Sciatic nerve (tissue), 2 donors: Measurements from ENCODE around the gene CKLF. TPM values are rescaled to one million over a fixed set of nuclear protein-coding genes. Genes with fewer than 3 reads are reported as not detected.
"Not testable (repeated sequence)": the region's sequence is repeated elsewhere in the genome, so short reads cannot be mapped to it uniquely, and the experiment has no call there.

Source experiments
- ATAC-seq: fragments of 200-7000 bp; cut with Tn5 transposase; one replicate; pipeline ENCODE4 v1.9.1; 2020; ENCODE audit warnings: mild to moderate bottlenecking, moderate library complexity
- DNase-seq: peaks from one replicate; pipeline ENCODE4 v3.0.0-alpha.2; 2020; ENCODE audit warnings: low spot score
- intact Hi-C: fragments of 100-400 bp; cut with DNase I; formaldehyde crosslinking; loops from one replicate; pipeline ENCODE4 v1.14.2; 2022
- total RNA-seq: library from RNA; stranded (reverse); fragmentation: NEBNext Ultra II Directional; extraction: Animal tissue kit (Norgen Biotek cat#: 25700); gene quantifications from one replicate; pipeline ENCODE4 v1.2.1, GENCODE V29; 2021
- donor health status: DM: no; HTN: no; CAD: no.
- donor health status: DM: no; HTN: no; CAD: no.

CKLF gene
- total RNA-seq, 1 donor from 2014 or later = 36.9 TPM

DNA sequence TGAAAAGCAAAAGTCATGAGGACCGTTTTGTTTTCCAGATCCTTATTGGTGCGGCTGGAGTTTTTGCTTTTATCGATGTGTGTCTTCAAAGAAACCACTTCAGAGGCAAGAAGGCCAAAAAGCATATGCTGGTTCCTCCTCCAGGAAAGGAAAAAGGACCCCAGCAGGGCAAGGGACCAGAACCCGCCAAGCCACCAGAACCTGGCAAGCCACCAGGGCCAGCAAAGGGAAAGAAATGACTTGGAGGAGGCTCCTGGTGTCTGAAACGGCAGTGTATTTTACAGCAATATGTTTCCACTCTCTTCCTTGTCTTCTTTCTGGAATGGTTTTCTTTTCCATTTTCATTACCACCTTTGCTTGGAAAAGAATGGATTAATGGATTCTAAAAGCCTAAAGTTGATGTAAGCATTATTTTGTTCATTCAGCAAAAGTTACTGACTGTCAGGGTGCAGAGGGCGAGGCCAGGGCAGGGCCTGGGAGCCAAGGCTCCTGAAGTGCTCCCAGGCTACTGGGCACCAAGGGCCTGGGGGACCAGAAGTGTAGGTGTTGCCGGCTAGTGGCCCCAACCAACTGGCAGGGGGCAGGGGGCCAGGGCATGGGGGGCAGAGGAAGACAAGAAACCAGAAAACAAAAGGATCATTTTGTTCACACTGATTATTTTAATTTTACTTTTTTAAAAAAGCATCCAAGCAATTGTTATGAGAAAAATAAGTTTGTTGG, 35.7 kb downstream of the CKLF start:
- DNase-seq (no peak), ATAC-seq (no peak)
- intact Hi-C loops = no loop called here

DNA sequence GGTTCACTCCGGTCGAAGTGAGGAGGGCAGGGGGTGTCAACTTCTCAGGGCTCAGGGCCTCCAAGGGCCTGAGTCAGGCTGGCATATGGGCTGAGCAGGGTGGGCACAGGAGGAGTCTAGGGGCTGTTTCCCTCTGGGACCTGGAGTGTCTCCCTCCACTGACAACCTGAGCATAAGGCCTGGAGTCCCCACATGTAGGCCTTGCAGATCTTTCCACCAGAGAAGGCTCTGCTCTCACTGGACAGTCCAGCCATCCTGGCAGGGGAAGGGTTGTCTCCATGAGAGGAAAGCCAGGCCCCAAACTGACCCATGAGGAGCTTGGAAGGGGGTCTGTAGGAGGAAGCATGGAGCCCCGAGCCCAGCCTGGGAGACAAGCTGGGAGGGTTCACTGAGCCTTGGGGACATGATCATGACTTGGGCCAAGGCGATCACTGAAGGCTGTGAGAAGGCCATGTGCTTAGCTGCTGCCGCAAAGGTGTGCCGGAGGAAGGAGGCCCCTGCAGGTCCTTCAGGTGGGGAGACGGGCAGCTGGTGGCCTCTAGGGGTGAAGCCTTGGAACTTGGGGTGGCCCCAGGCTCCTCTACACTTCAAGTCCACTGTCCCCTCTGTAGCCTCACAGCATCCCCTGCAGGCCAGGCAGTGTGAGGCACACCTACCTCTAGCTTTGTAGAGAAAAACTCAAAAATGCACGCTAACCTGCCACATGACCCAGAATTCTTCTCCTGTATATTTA, 36.8 kb downstream of the CKLF start:
- intact Hi-C loops = no loop called here
- peak; percentile 87 for ATAC-seq
- no peak for DNase-seq

DNA sequence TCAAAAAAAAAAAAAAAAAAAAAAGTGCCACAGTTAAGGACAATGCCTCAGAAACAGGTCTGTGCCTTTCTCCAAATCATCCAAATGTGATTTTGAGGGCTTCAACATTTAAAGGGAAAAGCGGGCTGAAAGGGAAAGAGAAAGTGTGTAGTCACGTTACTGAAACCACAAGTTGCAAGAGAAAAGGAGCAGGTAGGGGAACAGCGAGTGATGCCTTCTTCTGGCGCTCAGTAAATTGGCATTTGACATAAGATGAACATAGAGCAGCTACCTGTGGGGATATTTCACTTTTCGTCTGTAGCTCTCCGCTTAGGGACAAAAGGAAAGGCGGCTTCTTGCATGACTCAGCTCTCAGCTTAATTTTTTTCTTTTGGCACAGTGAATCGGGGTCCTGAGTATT, 37.9 kb downstream of the CKLF start:
- intact Hi-C loops = no loop called here
- no peak for DNase-seq
- peak; percentile 17 for ATAC-seq

DNA sequence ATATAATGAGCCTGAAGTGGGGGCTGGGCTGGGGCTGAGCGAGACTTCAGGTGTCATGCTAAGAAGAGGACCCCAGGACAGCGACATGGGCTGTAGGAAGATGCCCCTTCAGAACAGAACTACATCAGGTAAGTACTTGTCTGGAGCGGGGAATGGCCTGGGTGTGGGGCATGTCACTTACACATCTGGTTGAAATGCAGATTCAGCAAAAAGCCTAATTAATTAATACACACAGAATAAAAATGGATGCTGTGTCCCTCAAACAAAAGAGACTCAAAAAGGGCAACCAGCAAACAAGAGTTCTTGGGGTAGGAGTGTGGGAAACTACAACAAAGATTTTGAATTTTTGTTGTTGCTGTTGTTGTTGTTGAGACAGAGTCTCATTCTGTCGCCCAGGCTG, 38.6 kb downstream of the CKLF start:
- ATAC-seq (no peak), DNase-seq (no peak)
- intact Hi-C loops = no loop called here

DNA sequence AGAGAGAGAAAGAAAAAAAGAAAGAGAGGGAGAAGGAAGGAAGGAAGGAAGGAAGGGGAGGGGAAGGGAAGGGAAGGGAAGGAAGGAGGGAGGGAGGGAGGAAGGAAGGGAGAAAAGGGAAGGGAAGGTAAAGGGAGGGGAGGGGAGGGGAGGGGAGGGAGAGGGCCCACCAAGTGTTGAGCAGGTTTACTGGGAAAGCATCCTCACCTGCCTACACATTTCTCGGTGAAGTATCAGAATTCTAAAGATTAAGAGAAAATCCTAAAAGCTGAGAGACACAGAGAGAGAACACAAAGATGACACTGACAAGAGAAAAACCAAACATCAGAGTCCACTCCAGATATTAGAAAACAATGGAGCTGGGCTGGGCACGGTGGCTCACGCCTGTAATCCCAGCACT, 39.9 kb downstream of the CKLF start:
- no peak for ATAC-seq
- DNase-seq = no peak
- intact Hi-C loops = no loop called here

GRCh38 chr16:66592814-66593213, 40.4 kb downstream of the CKLF start:
- DNase-seq = no peak
- intact Hi-C loops = no loop called here
- no peak for ATAC-seq

DNA sequence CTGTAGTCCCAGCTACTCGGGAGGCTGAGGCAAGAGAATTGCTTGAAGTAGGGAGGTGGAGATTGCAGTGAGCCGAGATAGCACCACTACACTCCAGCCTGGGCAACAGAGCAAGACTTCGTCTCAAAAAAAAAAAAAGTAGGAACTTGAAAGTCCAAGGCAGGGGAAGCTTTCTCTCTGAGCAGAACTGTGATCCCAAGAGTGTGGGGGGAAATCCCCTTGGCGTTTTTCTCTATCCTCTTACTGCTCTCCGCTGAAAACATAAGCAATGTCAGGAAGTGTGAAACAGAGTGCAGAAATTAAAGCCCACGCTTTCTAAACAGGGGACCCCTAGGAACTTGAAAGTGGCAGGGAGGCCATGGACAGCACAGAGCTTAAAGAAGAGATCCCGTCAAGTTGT, 42.4 kb downstream of the CKLF start:
- intact Hi-C loops = no loop called here
- DNase-seq (no peak), ATAC-seq (no peak)

DNA sequence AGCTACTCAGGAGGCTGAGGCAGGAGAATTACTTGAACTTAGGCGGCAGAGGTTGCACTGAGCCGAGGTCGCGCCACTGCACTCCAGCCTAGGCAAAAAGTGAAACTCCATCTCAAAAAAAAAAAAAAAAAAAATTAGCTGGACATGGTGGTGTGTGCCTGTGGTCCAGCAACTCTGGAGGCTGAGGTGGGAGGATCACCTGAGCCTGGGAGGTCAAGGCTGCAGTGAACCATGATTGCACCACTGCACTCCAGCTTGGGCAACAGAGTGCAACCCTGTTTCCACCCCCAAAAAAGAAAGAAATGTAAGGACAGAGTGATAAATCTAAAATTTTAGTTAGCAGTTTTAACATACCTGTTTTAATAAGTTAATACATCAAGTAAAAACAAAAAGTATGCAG, 44.2 kb downstream of the CKLF start:
- DNase-seq, ATAC-seq, intact Hi-C loops: not testable (repeated sequence)

DNA sequence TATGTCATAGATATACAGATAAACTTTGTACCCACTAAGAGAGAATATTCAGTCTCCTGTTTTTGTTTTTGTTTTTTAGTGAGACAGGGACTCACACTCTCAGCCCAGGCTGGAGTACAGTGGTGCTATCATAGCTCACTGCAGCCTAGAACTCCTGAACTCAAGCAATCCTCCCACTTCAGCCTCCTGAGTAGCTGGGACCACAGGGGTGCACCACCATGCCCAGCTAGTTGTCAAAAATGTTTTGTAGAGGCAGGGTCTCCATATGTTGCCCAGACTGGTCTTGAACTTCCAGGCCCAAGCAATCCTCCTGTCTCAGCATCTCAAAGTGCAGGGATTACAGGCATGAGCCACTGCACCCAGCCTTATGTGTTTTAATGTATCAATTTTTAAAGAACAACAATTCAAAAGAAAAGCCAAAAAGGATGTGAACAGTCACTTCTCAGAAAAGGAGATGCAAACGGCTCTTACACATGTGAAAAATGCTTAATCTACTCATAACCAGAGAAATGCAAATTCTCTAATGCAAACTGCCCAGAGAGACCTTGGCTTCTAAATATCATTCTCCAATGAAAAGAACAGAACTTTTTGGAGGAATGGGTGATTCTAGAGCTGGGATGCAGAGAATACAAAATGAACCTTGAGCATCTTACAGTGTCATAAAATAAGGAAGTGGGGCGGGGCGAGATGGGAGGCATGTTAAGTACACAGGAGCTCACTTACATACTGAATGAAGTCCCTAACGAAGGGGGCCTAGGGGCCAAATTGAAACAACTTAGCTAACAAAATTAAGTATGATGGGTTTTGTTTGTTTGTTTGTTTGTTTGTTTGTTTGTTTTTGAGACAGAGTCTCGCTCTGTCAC, 44.8 kb downstream of the CKLF start:
- ATAC-seq (no peak), DNase-seq (no peak)
- intact Hi-C loops = no loop called here

DNA sequence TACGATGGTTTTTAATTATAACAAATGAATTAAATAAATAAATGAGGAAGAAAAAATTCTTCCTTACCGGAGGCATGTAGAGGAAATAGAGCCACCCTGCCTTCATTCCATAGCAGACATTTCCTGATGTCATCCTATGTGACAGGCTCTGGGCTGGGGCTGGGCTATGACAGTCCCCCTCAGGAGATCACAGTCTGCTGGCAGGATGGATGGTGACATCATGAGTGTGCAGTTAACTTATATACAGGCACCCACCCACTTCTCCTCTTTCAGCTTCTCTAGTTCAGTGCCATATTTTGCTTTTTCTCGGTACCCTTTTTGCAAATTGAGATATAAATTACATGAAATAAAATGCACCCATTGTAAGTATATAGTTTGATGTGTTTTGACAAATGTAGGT, 45.7 kb downstream of the CKLF start:
- no peak for ATAC-seq
- DNase-seq = no peak

DNA sequence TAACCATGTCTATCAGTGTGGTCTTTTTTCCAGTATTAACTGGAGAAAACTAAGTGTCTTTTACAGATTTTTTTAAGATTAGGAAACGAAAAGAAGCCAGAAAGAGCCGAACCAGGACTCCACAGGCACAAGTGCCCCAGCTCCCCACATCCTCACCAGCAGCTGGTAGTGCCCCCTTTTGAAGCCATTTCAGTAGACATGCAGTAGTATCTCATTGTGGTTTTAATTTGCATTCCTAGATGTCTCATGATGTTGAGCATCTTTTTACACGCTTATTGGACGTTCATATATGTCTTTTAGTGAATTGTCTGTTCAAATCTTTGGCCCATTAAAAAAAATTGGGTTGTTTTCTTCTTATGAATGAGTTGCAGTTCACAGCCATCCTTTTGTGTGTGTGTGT, 47.4 kb downstream of the CKLF start:
- ATAC-seq = no peak
- DNase-seq = no peak
- intact Hi-C loops = loop anchor here (5.0 kb wide), 1 partner anchor 192 kb away; no protein-coding TSS in a partner anchor

More for the DNA sequence above, 45.7 kb downstream of the CKLF start:
- intact Hi-C loops = no loop called here

- DNase-seq = no peak
- intact Hi-C loops = loop anchor here (5.0 kb wide), 1 partner anchor 193 kb away; no protein-coding TSS in a partner anchor
- ATAC-seq = no peak
Measured at GRCh38 chr16:66600477-66600876, 48.1 kb downstream of the CKLF start.

GRCh38 chr16:66601471-66601870, 49.1 kb downstream of the CKLF start:
- DNase-seq = no peak
- intact Hi-C loops = loop anchor here (5.0 kb wide), 1 partner anchor 194 kb away; no protein-coding TSS in a partner anchor

GRCh38 chr16:66603537-66604375, 51.4 kb downstream of the CKLF start:
- intact Hi-C loops = loop anchor here (5.0 kb wide), 1 partner anchor 196 kb away; no protein-coding TSS in a partner anchor
- DNase-seq (peak; percentile 79), ATAC-seq (peak; percentile 67)

More at GRCh38 chr16:66601471-66601870, 49.1 kb downstream of the CKLF start:
- no peak for ATAC-seq

GRCh38 chr16:66604376-66605176, 52.2 kb downstream of the CKLF start, which contains the start of gene CMTM3:
Gene CMTM3 (plus strand): TSS chr16:66604704. CDS start chr16:66604806, 102 bp downstream.
- intact Hi-C loops = loop anchor here (5.0 kb wide), 1 partner anchor 197 kb away; no protein-coding TSS in a partner anchor
- DNase-seq (peak; percentile 86), ATAC-seq (peak; percentile 58)

DNA sequence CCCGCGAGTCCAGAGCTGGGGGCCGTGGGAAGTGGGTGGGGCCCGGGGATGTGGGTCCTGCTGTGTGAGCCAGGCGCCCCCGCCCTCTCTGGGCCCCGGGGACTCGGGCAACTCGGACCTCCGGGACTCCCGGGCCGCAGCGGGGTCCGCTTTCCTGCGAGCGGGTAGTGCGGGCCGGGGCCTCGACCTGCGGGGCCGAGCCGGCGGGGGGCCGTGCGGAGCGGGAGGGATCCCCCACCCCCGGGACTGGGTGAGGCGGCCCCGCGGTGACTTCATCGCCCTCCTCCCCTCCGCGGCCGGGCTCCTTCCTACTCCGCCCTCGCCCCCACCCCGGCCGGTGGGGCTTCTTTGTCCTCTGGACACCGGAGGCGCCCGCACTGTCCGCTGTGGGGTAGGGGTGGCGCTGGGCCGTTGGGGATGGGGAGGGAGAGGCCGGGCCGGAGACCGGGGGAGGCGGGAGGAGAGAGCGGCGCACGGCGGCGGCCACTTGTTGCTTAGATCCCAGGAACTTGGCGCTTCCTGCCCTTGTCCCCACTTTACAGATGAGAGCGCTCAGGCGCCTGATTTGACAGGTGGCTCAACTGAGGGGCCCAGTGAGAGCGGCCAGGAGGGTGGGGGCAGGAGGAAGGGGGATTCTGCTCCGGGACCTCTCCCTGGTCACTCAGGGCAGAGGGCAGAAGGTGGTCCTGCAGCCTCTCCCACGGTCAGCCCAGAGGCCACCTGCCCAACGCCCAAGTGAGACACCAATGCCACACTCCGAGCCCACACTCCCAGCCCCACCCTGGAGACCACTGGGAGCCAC, 53.0 kb downstream of the CKLF start:
- DNase-seq = peak; percentile 75
- intact Hi-C loops = no loop called here
- peak; percentile 49 for ATAC-seq
